DND-41 (cell line): Measurements from ENCODE around the gene AFAP1.

ENCODE experiments used
- EZH2 ChIP-seq: IDR thresholded peaks from 3 replicates; pipeline ENCODE4 v1.6.1; 2012; ENCODE audit warnings: borderline replicate concordance, low read depth, mild to moderate bottlenecking, moderate library complexity, low read length, inconsistent platforms; ENCODE audit not compliant: severe bottlenecking
- TF ChIP-seq, protein P1 (sequence below): IDR thresholded peaks from 2 replicates; pipeline ENCODE4 v1.5.1; 2012; ENCODE audit warnings: borderline replicate concordance, low read length, moderate library complexity, mild to moderate bottlenecking; ENCODE audit not compliant: poor library complexity, severe bottlenecking; ENCODE audit errors: extremely low read depth

DNA sequence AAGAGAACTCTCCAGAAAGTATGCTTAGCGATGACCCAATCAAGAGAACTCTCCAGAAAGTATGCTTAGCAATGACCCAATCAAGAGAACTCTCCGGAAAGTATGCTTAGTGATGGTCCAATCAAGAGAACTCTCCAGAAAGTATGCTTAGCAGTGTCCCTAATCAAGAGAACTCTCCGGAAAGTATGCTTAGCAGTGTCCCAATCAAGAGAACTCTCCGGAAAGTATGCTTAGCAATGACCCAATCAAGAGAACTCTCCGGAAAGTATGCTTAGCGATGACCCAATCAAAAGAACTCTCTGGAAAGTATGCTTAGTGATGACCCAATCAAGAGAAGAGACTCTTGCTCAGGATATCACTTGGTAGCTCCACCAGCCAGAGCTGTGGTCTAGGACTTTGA lies 92.5 kb downstream of the AFAP1 start:
- TF ChIP-seq, protein P1, sequence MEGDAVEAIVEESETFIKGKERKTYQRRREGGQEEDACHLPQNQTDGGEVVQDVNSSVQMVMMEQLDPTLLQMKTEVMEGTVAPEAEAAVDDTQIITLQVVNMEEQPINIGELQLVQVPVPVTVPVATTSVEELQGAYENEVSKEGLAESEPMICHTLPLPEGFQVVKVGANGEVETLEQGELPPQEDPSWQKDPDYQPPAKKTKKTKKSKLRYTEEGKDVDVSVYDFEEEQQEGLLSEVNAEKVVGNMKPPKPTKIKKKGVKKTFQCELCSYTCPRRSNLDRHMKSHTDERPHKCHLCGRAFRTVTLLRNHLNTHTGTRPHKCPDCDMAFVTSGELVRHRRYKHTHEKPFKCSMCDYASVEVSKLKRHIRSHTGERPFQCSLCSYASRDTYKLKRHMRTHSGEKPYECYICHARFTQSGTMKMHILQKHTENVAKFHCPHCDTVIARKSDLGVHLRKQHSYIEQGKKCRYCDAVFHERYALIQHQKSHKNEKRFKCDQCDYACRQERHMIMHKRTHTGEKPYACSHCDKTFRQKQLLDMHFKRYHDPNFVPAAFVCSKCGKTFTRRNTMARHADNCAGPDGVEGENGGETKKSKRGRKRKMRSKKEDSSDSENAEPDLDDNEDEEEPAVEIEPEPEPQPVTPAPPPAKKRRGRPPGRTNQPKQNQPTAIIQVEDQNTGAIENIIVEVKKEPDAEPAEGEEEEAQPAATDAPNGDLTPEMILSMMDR: no peak
- no peak for TF ChIP-seq EZH2
